Liver (tissue), 2 donors: Measurements from ENCODE around the gene SPON2.

Experiments used
- TF ChIP-seq, protein P1 (sequence below): fragments of 150-350 bp; IDR thresholded peaks from 2 replicates; pipeline ENCODE4 v1.5.1; 2017; ENCODE audit warnings: improper control_type of control experiment, low read depth, low read length; ENCODE audit not compliant: missing input control
- TF ChIP-seq, protein P2 (sequence below): IDR thresholded peaks from 2 replicates; pipeline ENCODE4 v1.6.1; 2016; ENCODE audit warnings: antibody characterized with exemption, mild to moderate bottlenecking
- donor health status: healthy.

DNA sequence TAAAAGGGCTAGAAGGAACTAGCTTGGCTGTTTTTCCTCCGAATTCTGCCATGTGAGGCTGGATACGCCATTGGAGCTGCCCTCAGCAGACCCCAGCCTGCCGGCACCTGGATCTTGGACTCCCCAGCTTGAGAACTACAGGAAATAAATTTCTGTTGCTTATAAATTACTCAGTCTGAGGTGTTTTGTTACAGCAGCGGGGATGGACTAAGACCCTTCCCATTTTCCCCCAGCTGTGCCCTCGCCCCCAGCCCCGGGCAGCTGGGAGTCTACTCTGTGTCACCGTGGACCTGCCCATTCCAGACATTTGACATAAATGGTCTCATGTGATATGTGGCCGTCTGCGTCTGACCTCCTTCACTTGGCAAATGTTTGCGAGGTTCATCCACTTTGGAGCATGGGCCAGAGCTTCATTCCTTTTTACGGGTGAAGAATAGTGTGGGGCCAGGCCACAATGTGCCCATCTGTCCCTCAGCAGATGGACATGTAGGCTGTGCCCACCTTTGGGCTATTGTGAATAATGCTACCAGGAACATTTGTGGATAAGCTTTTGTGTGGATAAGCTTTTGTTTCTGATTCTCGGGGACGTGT is 30.7 kb upstream of the SPON2 start:
- TF ChIP-seq, protein P1, sequence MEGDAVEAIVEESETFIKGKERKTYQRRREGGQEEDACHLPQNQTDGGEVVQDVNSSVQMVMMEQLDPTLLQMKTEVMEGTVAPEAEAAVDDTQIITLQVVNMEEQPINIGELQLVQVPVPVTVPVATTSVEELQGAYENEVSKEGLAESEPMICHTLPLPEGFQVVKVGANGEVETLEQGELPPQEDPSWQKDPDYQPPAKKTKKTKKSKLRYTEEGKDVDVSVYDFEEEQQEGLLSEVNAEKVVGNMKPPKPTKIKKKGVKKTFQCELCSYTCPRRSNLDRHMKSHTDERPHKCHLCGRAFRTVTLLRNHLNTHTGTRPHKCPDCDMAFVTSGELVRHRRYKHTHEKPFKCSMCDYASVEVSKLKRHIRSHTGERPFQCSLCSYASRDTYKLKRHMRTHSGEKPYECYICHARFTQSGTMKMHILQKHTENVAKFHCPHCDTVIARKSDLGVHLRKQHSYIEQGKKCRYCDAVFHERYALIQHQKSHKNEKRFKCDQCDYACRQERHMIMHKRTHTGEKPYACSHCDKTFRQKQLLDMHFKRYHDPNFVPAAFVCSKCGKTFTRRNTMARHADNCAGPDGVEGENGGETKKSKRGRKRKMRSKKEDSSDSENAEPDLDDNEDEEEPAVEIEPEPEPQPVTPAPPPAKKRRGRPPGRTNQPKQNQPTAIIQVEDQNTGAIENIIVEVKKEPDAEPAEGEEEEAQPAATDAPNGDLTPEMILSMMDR, result no peak
- TF ChIP-seq, protein P2, sequence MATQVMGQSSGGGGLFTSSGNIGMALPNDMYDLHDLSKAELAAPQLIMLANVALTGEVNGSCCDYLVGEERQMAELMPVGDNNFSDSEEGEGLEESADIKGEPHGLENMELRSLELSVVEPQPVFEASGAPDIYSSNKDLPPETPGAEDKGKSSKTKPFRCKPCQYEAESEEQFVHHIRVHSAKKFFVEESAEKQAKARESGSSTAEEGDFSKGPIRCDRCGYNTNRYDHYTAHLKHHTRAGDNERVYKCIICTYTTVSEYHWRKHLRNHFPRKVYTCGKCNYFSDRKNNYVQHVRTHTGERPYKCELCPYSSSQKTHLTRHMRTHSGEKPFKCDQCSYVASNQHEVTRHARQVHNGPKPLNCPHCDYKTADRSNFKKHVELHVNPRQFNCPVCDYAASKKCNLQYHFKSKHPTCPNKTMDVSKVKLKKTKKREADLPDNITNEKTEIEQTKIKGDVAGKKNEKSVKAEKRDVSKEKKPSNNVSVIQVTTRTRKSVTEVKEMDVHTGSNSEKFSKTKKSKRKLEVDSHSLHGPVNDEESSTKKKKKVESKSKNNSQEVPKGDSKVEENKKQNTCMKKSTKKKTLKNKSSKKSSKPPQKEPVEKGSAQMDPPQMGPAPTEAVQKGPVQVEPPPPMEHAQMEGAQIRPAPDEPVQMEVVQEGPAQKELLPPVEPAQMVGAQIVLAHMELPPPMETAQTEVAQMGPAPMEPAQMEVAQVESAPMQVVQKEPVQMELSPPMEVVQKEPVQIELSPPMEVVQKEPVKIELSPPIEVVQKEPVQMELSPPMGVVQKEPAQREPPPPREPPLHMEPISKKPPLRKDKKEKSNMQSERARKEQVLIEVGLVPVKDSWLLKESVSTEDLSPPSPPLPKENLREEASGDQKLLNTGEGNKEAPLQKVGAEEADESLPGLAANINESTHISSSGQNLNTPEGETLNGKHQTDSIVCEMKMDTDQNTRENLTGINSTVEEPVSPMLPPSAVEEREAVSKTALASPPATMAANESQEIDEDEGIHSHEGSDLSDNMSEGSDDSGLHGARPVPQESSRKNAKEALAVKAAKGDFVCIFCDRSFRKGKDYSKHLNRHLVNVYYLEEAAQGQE, result no peak
